Measurements from ENCODE around the gene MMP12.

GRCh38 chr11:102846292-102846691, 28.5 kb downstream of the MMP12 start:
- TF ChIP-seq CTCF (IDR thresholded peaks at IDR 0.05; ENCODE audit: insufficient read depth, low read length, poor library complexity, severe bottlenecking) (no peak), EZH2phosphoT487 (conservative IDR thresholded peaks at IDR 0.05; ENCODE audit: low read length) (no peak)
